Hepatocyte (in vitro differentiated cells): Measurements from ENCODE around the gene ZBTB7A. TPM values are rescaled to one million over a fixed set of nuclear protein-coding genes. Genes with fewer than 3 reads are reported as not detected.

ENCODE experiments used
- DNase-seq: peaks from one replicate; pipeline ENCODE4 v3.0.0-alpha.2; 2016; ENCODE audit warnings: low spot score
- H2AFZ ChIP-seq: fragments of 200-600 bp; sonication (generic); 2 replicates; pipeline ENCODE4 v1.6.0; 2016; ENCODE audit warnings: antibody characterized with exemption, mild to moderate bottlenecking
- H3K27ac ChIP-seq: fragments of 200-600 bp; sonication (generic); 2 replicates; pipeline ENCODE4 v1.5.1; 2016; ENCODE audit warnings: mild to moderate bottlenecking
- H3K27me3 ChIP-seq: fragments of 200-600 bp; sonication (generic); 2 replicates; pipeline ENCODE4 v1.6.1; 2016
- H3K36me3 ChIP-seq: fragments of 200-600 bp; sonication (generic); replicated peaks from 2 replicates; pipeline ENCODE4 v1.5.1; 2016; ENCODE audit warnings: low read depth; ENCODE audit not compliant: insufficient read depth
- H3K4me1 ChIP-seq: fragments of 200-600 bp; sonication (generic); 2 replicates; pipeline ENCODE4 v1.5.1; 2016; ENCODE audit warnings: mild to moderate bottlenecking, moderate library complexity; ENCODE audit not compliant: insufficient read depth
- H3K4me2 ChIP-seq: fragments of 200-600 bp; sonication (generic); 2 replicates; pipeline ENCODE4 v1.6.0; 2016
- H3K4me3 ChIP-seq: fragments of 200-600 bp; sonication (generic); 2 replicates; pipeline ENCODE4 v1.5.1; 2016; ENCODE audit warnings: mild to moderate bottlenecking
- H3K79me2 ChIP-seq: fragments of 200-600 bp; sonication (generic); 2 replicates; pipeline ENCODE4 v1.6.0; 2017; ENCODE audit warnings: mild to moderate bottlenecking
- H3K9me2 ChIP-seq: fragments of 200-600 bp; sonication (generic); replicated peaks from 2 replicates; pipeline ENCODE4 v1.6.0; 2017; ENCODE audit warnings: mild to moderate bottlenecking; ENCODE audit not compliant: insufficient read depth
- H3K9me3 ChIP-seq: fragments of 200-600 bp; sonication (generic); 2 replicates; pipeline ENCODE4 v1.5.1; 2016; ENCODE audit warnings: low read depth, mild to moderate bottlenecking
- H4K20me1 ChIP-seq: fragments of 200-600 bp; sonication (generic); 2 replicates; pipeline ENCODE4 v1.6.0; 2016; ENCODE audit warnings: mild to moderate bottlenecking; ENCODE audit not compliant: insufficient read depth, poor library complexity, severe bottlenecking
- CTCF ChIP-seq: fragments of 200-600 bp; sonication (generic); IDR thresholded peaks from 2 replicates; pipeline ENCODE4 v1.5.1; 2016; ENCODE audit warnings: antibody characterized with exemption, mild to moderate bottlenecking; ENCODE audit not compliant: poor library complexity
- EZH2 ChIP-seq: fragments of 200-600 bp; sonication (generic); IDR thresholded peaks from 2 replicates; pipeline ENCODE4 v1.6.1; 2016; ENCODE audit warnings: antibody characterized with exemption, mild to moderate bottlenecking, borderline replicate concordance
- EZH2phosphoT487 ChIP-seq: fragments of 200-600 bp; sonication (generic); IDR thresholded peaks from one replicate; pipeline ENCODE4 v1.6.1; 2018; ENCODE audit warnings: antibody characterized with exemption, mild to moderate bottlenecking, low read depth, moderate library complexity; ENCODE audit not compliant: unreplicated experiment, severe bottlenecking
- WGBS: methylation state at CpG from one replicate; pipeline ENCODE4 v1.1.6; 2016; ENCODE audit warnings: low lambda C conversion rate; ENCODE audit errors: missing lambda C conversion rate; 5-methylcytosine and 5-hydroxymethylcytosine counted together
- polyA plus RNA-seq: library from polyadenylated mRNA; unstranded; fragments of >200 nt; fragmentation: Nextera tagmentation; extraction: Ambion mirVana; gene quantifications from 2 replicates; pipeline ENCODE4 v1.2.1, GENCODE V29; 2016
- total RNA-seq: library from RNA; depleted of rRNA; stranded (reverse); fragments of >200 nt; gene quantifications from 2 replicates; pipeline ENCODE4 v1.2.3, GENCODE V29; 2014

Gene ZBTB7A
- total and polyA plus RNA-seq, 2 experiments from 2014 or later = 23.3 to 46.1 TPM

- Histone ChIP-seq H2AFZ (no peak overlapping the region), H3K27ac (no peak overlapping the region), H4K20me1 (no peaks in the 10 kb centered on the region), H3K4me1 (no peaks in the 10 kb centered on the region), H3K9me2 (no peaks in the 10 kb centered on the region), H3K4me2 (no peak overlapping the region), H3K36me3 (no peaks in the 10 kb centered on the region), H3K27me3 (no peaks in the 10 kb centered on the region), H3K9me3 (no peaks in the 10 kb centered on the region), H3K79me2 (no peaks in the 10 kb centered on the region), H3K4me3 (no peak overlapping the region)
- no peak for DNase-seq
- TF ChIP-seq CTCF = no peak
- TF ChIP-seq EZH2 = no peak
- TF ChIP-seq EZH2phosphoT487 = no peak
- WGBS = 96% methylated on average over 18 of the region's 18 CpGs
Measured at GRCh38 chr19:4029247-4029614, 37.5 kb downstream of the ZBTB7A start.

GRCh38 chr19:4028334-4029246 is 38.1 kb downstream of the ZBTB7A start:
- Histone ChIP-seq H4K20me1 (no peaks in the 10 kb centered on the region), H3K79me2 (no peaks in the 10 kb centered on the region), H3K27me3 (no peaks in the 10 kb centered on the region), H3K4me2 (no peak overlapping the region), H3K27ac (no peak overlapping the region), H2AFZ (no peak overlapping the region), H3K9me3 (no peaks in the 10 kb centered on the region), H3K4me1 (no peaks in the 10 kb centered on the region), H3K36me3 (no peaks in the 10 kb centered on the region), H3K4me3 (no peak overlapping the region), H3K9me2 (no peaks in the 10 kb centered on the region)
- TF ChIP-seq CTCF (no peak), EZH2 (no peak), EZH2phosphoT487 (no peak)
- no peak for DNase-seq
- WGBS = 97% methylated on average over 27 of the region's 48 CpGs

GRCh38 chr19:4027146-4027545 is 39.6 kb downstream of the ZBTB7A start:
- TF ChIP-seq EZH2phosphoT487 (no peak), CTCF (no peak), EZH2 (no peak)
- Histone ChIP-seq H3K27me3 (no peaks in the 10 kb centered on the region), H3K4me2 (no peak overlapping the region), H3K79me2 (peaks cover 14% of the 10 kb centered on the region), H3K4me1 (no peaks in the 10 kb centered on the region), H3K9me3 (no peaks in the 10 kb centered on the region), H4K20me1 (peaks cover under 1% of the 10 kb centered on the region), H3K36me3 (no peaks in the 10 kb centered on the region), H3K27ac (no peak overlapping the region), H2AFZ (no peak overlapping the region), H3K9me2 (no peaks in the 10 kb centered on the region), H3K4me3 (no peak overlapping the region)
- 96% methylated on average over 16 of the region's 16 CpGs for WGBS
- no peak for DNase-seq
